HG03280 (cell line): ENCODE data around the gene EFNA1.

ENCODE experiments used
- ATAC-seq: cut with Tn5 transposase; IDR thresholded peaks from one replicate; pipeline ENCODE4 v1.9.1; 2021; ENCODE audit warnings: mild to moderate bottlenecking, moderate library complexity; ENCODE audit not compliant: unreplicated experiment

EFNA1 gene

GRCh38 chr1:155123801-155124200, 3.9 kb upstream of the EFNA1 start:
- ATAC-seq, result no peak

- no peak for ATAC-seq
Observed at GRCh38 chr1:155124503-155125463, 2.9 kb upstream of the EFNA1 start.

GRCh38 chr1:155125511-155125945, 2.1 kb upstream of the EFNA1 start:
- ATAC-seq, result no peak

- no peak for ATAC-seq
Observed at GRCh38 chr1:155125946-155126555, 1.6 kb upstream of the EFNA1 start.

GRCh38 chr1:155126556-155127104, 1.0 kb upstream of the EFNA1 start:
- ATAC-seq, result no peak

- no peak for ATAC-seq
Observed at GRCh38 chr1:155127967-155128754, 485 bp downstream of the EFNA1 start.

- ATAC-seq, result no peak
Observed at GRCh38 chr1:155128755-155129473, 1.2 kb downstream of the EFNA1 start.

- ATAC-seq, result no peak
Observed at GRCh38 chr1:155130272-155131006, 2.8 kb downstream of the EFNA1 start.

- ATAC-seq, result no peak
Observed at GRCh38 chr1:155131285-155131684, 3.6 kb downstream of the EFNA1 start.

- ATAC-seq, result no peak
Observed at GRCh38 chr1:155131856-155132255, 4.2 kb downstream of the EFNA1 start.

GRCh38 chr1:155133799-155134281, 6.2 kb downstream of the EFNA1 start:
- ATAC-seq, result no peak

GRCh38 chr1:155134322-155134721, 6.6 kb downstream of the EFNA1 start:
- no peak for ATAC-seq

- peak; percentile 36 for ATAC-seq
Observed at GRCh38 chr1:155134880-155135414, 7.3 kb downstream of the EFNA1 start.

GRCh38 chr1:155135415-155136028, 7.8 kb downstream of the EFNA1 start, which contains the start of gene SLC50A1:
TSS of gene SLC50A1 (plus strand) at chr1:155135852. CDS start at chr1:155135912, 60 bp downstream.
- peak; percentile 77 for ATAC-seq

- ATAC-seq, result no peak
Observed at GRCh38 chr1:155136748-155137147, 9.1 kb downstream of the EFNA1 start.

GRCh38 chr1:155137154-155137949, 9.7 kb downstream of the EFNA1 start:
- ATAC-seq, result no peak

- ATAC-seq, result peak; percentile 66
Observed at GRCh38 chr1:155139895-155140629, 12.4 kb downstream of the EFNA1 start, which contains the start of gene DPM3. TSS of gene DPM3 (minus strand) at chr1:155140531. CDS start at chr1:155140240, 291 bp downstream.
